PC-9 (cell line): ENCODE measurements around the gene USP13. TPM values are rescaled to one million over a fixed set of nuclear protein-coding genes. Genes with fewer than 3 reads are reported as not detected.

Experiments
- BruUV-seq: library from RNA; stranded (reverse); fragments of 400-500 nt; replicated peaks from 2 replicates; lab custom pipeline; 2021; lab: Mats Ljungman, UMichigan
- CTCF ChIA-PET: fragments of 300-600 bp; sonication (Branson Sonifier 250); formaldehyde crosslinking; loops from one replicate; lab custom pipeline; 2022; ENCODE audit warnings: antibody characterized with exemption; lab: Charles Lee
- POLR2A ChIA-PET: fragments of 300-600 bp; sonication (Branson Sonifier 250); formaldehyde crosslinking; loops from one replicate; lab custom pipeline; 2022; ENCODE audit warnings: antibody characterized with exemption; ENCODE audit not compliant: unreplicated experiment; lab: Charles Lee
- DNase-seq, 2 experiments: peaks; one replicate each; pipeline versions ENCODE4 v3.0.0 to v3.0.0-alpha.2; 2015 to 2022; ENCODE audit warnings: mixed read lengths in 1 of 2
- H2AFZ ChIP-seq: fragments of 200-600 bp; sonication (generic); 2 replicates; pipeline ENCODE4 v1.8.1; 2017; ENCODE audit warnings: antibody characterized with exemption
- H3F3A ChIP-seq: fragments of 200-600 bp; sonication (generic); 2 replicates; pipeline ENCODE4 v1.8.1; 2017; ENCODE audit warnings: antibody characterized with exemption, mild to moderate bottlenecking, low read depth; ENCODE audit not compliant: insufficient read depth
- H3K27ac ChIP-seq: fragments of 200-600 bp; sonication (generic); 2 replicates; pipeline ENCODE4 v1.6.1; 2016; ENCODE audit warnings: mixed run types
- H3K27me3 ChIP-seq: fragments of 200-600 bp; sonication (generic); 2 replicates; pipeline ENCODE4 v1.6.1; 2016; ENCODE audit warnings: low read depth, mixed run types; ENCODE audit not compliant: insufficient read depth
- H3K36me3 ChIP-seq: fragments of 200-600 bp; sonication (generic); 2 replicates; pipeline ENCODE4 v1.6.1; 2016; ENCODE audit warnings: low read depth, mixed run types
- H3K4me1 ChIP-seq: fragments of 200-600 bp; sonication (generic); replicated peaks from 2 replicates; pipeline ENCODE4 v1.6.1; 2016; ENCODE audit warnings: mixed run types; ENCODE audit not compliant: insufficient read depth
- H3K4me2 ChIP-seq: fragments of 200-600 bp; sonication (generic); 2 replicates; pipeline ENCODE4 v1.6.1; 2017; ENCODE audit warnings: mixed run types
- H3K4me3 ChIP-seq: fragments of 200-600 bp; sonication (generic); 2 replicates; pipeline ENCODE4 v1.6.1; 2016; ENCODE audit warnings: mixed run types
- H3K79me2 ChIP-seq: fragments of 200-600 bp; sonication (generic); 2 replicates; pipeline ENCODE4 v1.6.1; 2017; ENCODE audit warnings: low read depth, mixed run types
- H3K9me2 ChIP-seq: fragments of 200-600 bp; sonication (generic); 2 replicates; pipeline ENCODE4 v1.8.1; 2017; ENCODE audit warnings: mild to moderate bottlenecking; ENCODE audit not compliant: insufficient read depth
- H3K9me3 ChIP-seq: fragments of 200-600 bp; sonication (generic); 2 replicates; pipeline ENCODE4 v1.8.1; 2016; ENCODE audit warnings: low read depth; ENCODE audit not compliant: insufficient read depth
- H4K20me1 ChIP-seq: fragments of 200-600 bp; sonication (generic); 2 replicates; pipeline ENCODE4 v1.8.1; 2017; ENCODE audit not compliant: insufficient read depth
- EZH2 ChIP-seq: fragments of 200-600 bp; sonication (generic); IDR thresholded peaks from 2 replicates; pipeline ENCODE4 v1.8.0; 2017; ENCODE audit warnings: antibody characterized with exemption, low read depth
- intact Hi-C: fragments of 100-400 bp; cut with micrococcal nuclease; formaldehyde crosslinking; loops from one replicate; pipeline ENCODE4 v1.10.0; 2022; ENCODE audit not compliant: unreplicated experiment
- total RNA-seq: library from RNA; stranded (reverse); gene quantifications from 2 replicates; pipeline ENCODE4 v1.2.3, GENCODE V29; 2021
- TF ChIP-seq, protein P1 (sequence below): fragments of 200-600 bp; sonication (generic); conservative IDR thresholded peaks from 2 replicates; pipeline ENCODE4 v1.6.1; 2017; ENCODE audit warnings: mixed run types, antibody characterized with exemption, mild to moderate bottlenecking, moderate library complexity

USP13 gene
- total RNA-seq, 1 experiment from 2014 or later = 24.7 TPM

- no peaks in the 10 kb centered on the region for H3K27me3 ChIP-seq
- no peak for DNase-seq
- no peak overlapping the region for H3K4me3 ChIP-seq
- POLR2A ChIA-PET = no interaction called here
- H3K79me2 ChIP-seq = no peaks in the 10 kb centered on the region
- H3K9me2 ChIP-seq = no peaks in the 10 kb centered on the region
- CTCF ChIA-PET = no interaction called here
- no peak overlapping the region for H3K27ac ChIP-seq
- TF ChIP-seq, protein P1, sequence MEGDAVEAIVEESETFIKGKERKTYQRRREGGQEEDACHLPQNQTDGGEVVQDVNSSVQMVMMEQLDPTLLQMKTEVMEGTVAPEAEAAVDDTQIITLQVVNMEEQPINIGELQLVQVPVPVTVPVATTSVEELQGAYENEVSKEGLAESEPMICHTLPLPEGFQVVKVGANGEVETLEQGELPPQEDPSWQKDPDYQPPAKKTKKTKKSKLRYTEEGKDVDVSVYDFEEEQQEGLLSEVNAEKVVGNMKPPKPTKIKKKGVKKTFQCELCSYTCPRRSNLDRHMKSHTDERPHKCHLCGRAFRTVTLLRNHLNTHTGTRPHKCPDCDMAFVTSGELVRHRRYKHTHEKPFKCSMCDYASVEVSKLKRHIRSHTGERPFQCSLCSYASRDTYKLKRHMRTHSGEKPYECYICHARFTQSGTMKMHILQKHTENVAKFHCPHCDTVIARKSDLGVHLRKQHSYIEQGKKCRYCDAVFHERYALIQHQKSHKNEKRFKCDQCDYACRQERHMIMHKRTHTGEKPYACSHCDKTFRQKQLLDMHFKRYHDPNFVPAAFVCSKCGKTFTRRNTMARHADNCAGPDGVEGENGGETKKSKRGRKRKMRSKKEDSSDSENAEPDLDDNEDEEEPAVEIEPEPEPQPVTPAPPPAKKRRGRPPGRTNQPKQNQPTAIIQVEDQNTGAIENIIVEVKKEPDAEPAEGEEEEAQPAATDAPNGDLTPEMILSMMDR = no peak
- TF ChIP-seq EZH2 = no peak
- intact Hi-C loops = no loop called here
- H3K4me2 ChIP-seq = no peak overlapping the region
- H3F3A ChIP-seq = no peaks in the 10 kb centered on the region; the same call in 1 of the 2 replicates
- BruUV-seq = no TSS peak
- no peaks in the 10 kb centered on the region for H3K9me3 ChIP-seq
- H3K4me1 ChIP-seq = no peaks in the 10 kb centered on the region
- H4K20me1 ChIP-seq = no peaks in the 10 kb centered on the region
- no peaks in the 10 kb centered on the region; the same call in 1 of the 2 replicates for H3K36me3 ChIP-seq
- no peak overlapping the region for H2AFZ ChIP-seq
These were observed 57.2 kb downstream of the USP13 start for GRCh38 chr3:179710079-179710478.

GRCh38 chr3:179713643-179714090 is 60.8 kb downstream of the USP13 start:
- no peak overlapping the region for H3K4me3 ChIP-seq
- no peaks in the 10 kb centered on the region for H3K27me3 ChIP-seq
- H2AFZ ChIP-seq = no peak overlapping the region
- no peak for DNase-seq
- no peaks in the 10 kb centered on the region; the same call in 1 of the 2 replicates for H3F3A ChIP-seq
- TF ChIP-seq, protein P1 = no peak
- no peak for TF ChIP-seq EZH2
- H3K9me2 ChIP-seq = no peaks in the 10 kb centered on the region
- H3K4me2 ChIP-seq = no peak overlapping the region
- H3K4me1 ChIP-seq = no peaks in the 10 kb centered on the region
- H3K36me3 ChIP-seq = no peaks in the 10 kb centered on the region
- ChIA-PET CTCF (no interaction called here), POLR2A (no interaction called here)
- H3K79me2 ChIP-seq = no peaks in the 10 kb centered on the region
- no peaks in the 10 kb centered on the region for H4K20me1 ChIP-seq
- intact Hi-C loops = no loop called here
- BruUV-seq = no TSS peak
- no peak overlapping the region for H3K27ac ChIP-seq
- H3K9me3 ChIP-seq = no peaks in the 10 kb centered on the region

DNA sequence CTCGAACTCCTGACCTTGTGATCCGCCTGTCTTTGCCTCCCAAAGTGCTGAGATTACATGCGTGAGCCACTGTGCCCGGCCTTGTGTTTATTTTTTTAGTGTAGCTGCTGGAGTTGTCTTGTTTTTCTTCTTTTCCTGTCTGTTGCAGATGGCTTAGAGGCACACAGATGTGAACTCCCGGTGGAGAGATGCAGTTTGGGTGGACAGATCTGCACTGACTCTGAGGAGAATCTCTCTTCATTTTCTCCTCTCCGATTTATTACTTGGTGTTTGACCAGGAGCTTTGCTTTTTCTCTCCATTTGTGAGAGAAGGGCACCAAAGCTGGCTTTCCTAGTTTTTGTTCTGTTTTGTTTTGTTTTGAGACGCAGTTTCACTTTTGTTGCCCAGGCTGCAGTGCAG is 62.7 kb downstream of the USP13 start:
- POLR2A ChIA-PET = no interaction called here
- CTCF ChIA-PET = no interaction called here
- no peak overlapping the region for H3K4me3 ChIP-seq
- H3K4me2 ChIP-seq = no peak overlapping the region
- intact Hi-C loops = no loop called here
- DNase-seq = no peak
- no peaks in the 10 kb centered on the region; the same call in 1 of the 2 replicates for H3F3A ChIP-seq
- TF ChIP-seq EZH2 = no peak
- TF ChIP-seq, protein P1 = no peak
- H2AFZ ChIP-seq = no peak overlapping the region
- no peaks in the 10 kb centered on the region for H3K27me3 ChIP-seq
- H3K27ac ChIP-seq = no peak overlapping the region
- no peaks in the 10 kb centered on the region for H3K9me2 ChIP-seq
- no peaks in the 10 kb centered on the region for H4K20me1 ChIP-seq
- no TSS peak for BruUV-seq
- no peaks in the 10 kb centered on the region for H3K79me2 ChIP-seq
- no peaks in the 10 kb centered on the region for H3K9me3 ChIP-seq
- no peaks in the 10 kb centered on the region for H3K36me3 ChIP-seq
- H3K4me1 ChIP-seq = no peaks in the 10 kb centered on the region
